ENCODE data around the gene BRIP1.

GRCh38 chr17:61867033-61867432 lies 3.7 kb upstream of the BRIP1 start:
- TF ChIP-seq, protein P1, sequence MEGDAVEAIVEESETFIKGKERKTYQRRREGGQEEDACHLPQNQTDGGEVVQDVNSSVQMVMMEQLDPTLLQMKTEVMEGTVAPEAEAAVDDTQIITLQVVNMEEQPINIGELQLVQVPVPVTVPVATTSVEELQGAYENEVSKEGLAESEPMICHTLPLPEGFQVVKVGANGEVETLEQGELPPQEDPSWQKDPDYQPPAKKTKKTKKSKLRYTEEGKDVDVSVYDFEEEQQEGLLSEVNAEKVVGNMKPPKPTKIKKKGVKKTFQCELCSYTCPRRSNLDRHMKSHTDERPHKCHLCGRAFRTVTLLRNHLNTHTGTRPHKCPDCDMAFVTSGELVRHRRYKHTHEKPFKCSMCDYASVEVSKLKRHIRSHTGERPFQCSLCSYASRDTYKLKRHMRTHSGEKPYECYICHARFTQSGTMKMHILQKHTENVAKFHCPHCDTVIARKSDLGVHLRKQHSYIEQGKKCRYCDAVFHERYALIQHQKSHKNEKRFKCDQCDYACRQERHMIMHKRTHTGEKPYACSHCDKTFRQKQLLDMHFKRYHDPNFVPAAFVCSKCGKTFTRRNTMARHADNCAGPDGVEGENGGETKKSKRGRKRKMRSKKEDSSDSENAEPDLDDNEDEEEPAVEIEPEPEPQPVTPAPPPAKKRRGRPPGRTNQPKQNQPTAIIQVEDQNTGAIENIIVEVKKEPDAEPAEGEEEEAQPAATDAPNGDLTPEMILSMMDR (IDR thresholded peaks at IDR 0.05) = no peak
- TF ChIP-seq POLR2A (IDR thresholded peaks at IDR 0.05) = no peak

Measured in testis (tissue), 2 donors.